ENCODE results near the gene GALNT10. TPM values are rescaled to one million over a fixed set of nuclear protein-coding genes. Genes with fewer than 3 reads are reported as not detected.

GALNT10 gene, protein sequence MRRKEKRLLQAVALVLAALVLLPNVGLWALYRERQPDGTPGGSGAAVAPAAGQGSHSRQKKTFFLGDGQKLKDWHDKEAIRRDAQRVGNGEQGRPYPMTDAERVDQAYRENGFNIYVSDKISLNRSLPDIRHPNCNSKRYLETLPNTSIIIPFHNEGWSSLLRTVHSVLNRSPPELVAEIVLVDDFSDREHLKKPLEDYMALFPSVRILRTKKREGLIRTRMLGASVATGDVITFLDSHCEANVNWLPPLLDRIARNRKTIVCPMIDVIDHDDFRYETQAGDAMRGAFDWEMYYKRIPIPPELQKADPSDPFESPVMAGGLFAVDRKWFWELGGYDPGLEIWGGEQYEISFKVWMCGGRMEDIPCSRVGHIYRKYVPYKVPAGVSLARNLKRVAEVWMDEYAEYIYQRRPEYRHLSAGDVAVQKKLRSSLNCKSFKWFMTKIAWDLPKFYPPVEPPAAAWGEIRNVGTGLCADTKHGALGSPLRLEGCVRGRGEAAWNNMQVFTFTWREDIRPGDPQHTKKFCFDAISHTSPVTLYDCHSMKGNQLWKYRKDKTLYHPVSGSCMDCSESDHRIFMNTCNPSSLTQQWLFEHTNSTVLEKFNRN
- polyA plus RNA-seq (2011; rRNA removed) (161 and 203 TPM in 2 replicates), polyA minus RNA-seq (2011; rRNA and poly(A)+ RNA removed) (195 and 233 TPM in 2 replicates)

DNA sequence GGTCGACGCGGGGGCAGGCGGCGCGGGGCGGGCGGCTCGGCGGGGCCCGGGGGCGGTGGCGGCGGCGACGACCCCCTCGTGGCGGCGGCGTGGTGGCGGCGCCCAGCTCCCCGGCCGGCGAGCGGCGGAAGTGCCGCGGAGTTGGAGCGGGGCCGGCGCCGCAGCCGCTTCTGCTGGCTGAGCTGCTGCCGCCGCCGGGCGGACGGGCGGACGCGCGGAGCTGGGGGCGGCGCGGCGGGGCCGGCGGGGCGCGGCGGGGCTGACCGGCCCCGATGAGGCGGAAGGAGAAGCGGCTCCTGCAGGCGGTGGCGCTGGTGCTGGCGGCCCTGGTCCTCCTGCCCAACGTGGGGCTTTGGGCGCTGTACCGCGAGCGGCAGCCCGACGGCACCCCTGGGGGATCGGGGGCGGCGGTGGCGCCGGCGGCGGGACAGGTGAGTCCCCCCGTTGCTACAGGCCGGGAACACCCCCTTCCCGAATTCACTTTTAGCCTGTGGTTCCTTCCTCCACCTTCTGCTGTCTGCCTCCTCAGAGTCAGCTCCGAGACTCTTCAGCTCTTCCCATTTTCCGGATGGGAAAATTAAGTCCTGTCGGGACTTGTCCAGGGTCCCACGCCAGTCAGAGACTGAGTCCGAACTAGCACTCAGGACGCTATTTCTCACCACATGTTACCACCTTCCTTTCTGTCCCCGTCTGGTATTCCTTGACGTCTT, at the start of gene GALNT10:
Gene GALNT10, plus strand, starts transcription at position 139 of the 710 bp plus-strand sequence. Its CDS starts 134 bp downstream, at position 273.
- peak within 1 kb of the TSS; percentile 81 for H3K4me3 ChIP-seq (ENCODE audit: low read depth, low read length)
- DNase-seq (ENCODE audit: low read depth): no peak
- 0 out of 2 replicates have a peak, but pooled peaks cover 1% of the 10 kb centered on the region for H3K36me3 ChIP-seq (ENCODE audit: control insufficient read depth, insufficient read depth, low read length)
- TF ChIP-seq, protein P1, sequence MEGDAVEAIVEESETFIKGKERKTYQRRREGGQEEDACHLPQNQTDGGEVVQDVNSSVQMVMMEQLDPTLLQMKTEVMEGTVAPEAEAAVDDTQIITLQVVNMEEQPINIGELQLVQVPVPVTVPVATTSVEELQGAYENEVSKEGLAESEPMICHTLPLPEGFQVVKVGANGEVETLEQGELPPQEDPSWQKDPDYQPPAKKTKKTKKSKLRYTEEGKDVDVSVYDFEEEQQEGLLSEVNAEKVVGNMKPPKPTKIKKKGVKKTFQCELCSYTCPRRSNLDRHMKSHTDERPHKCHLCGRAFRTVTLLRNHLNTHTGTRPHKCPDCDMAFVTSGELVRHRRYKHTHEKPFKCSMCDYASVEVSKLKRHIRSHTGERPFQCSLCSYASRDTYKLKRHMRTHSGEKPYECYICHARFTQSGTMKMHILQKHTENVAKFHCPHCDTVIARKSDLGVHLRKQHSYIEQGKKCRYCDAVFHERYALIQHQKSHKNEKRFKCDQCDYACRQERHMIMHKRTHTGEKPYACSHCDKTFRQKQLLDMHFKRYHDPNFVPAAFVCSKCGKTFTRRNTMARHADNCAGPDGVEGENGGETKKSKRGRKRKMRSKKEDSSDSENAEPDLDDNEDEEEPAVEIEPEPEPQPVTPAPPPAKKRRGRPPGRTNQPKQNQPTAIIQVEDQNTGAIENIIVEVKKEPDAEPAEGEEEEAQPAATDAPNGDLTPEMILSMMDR (IDR thresholded peaks at IDR 0.05; ENCODE audit: insufficient read depth, low read depth, low read length): no peak
- CTCF ChIA-PET: interaction anchor here (1.0 to 7.6 kb wide), 11 partner anchors 11 to 231 kb away, joined by 3 to 69 read pairs (median 7); no protein-coding TSS in a partner anchor
- H3K27me3 ChIP-seq (ENCODE audit: control insufficient read depth, insufficient read depth, low read length): no peaks in the 10 kb centered on the region
- POLR2A ChIA-PET: no interaction called here

DNA sequence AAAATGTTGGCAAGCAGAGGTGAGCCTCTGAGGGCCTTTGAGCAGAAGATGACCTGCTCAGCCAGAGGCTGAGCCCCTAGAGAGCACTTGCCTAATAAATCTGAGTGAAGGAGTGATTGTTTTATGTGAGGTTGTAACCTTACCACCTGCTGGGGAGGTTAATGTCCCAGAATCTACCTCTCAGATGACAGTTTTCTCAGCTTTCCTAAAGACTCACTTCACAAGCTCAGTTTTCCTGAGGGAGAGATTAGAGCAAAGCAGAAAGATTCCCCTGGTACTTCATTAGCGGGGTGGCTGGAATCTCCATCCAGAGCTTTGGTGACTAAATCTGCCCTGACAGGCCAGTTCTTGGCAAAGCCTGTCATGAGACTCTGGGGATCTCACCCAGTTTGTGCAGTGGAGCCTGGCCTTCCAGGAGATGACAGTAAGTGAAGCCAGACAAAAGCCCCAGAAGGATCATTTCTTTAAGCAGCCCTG, 48.8 kb upstream of the GALNT10 start:
- H3K36me3 ChIP-seq (ENCODE audit: control insufficient read depth, insufficient read depth, low read length): no peaks in the 10 kb centered on the region
- TF ChIP-seq, protein P1 (IDR thresholded peaks at IDR 0.05; ENCODE audit: insufficient read depth, low read depth, low read length): no peak
- no peak overlapping the region for H3K4me3 ChIP-seq (ENCODE audit: low read depth, low read length)
- no peak for DNase-seq (ENCODE audit: low read depth)
- CTCF ChIA-PET: interaction anchor here (0.9 kb wide), 1 partner anchor 56 kb away, joined by 3 read pairs; no protein-coding TSS in a partner anchor
- POLR2A ChIA-PET: no interaction called here
- peaks cover 4% of the 10 kb centered on the region for H3K27me3 ChIP-seq (ENCODE audit: control insufficient read depth, insufficient read depth, low read length)

DNA sequence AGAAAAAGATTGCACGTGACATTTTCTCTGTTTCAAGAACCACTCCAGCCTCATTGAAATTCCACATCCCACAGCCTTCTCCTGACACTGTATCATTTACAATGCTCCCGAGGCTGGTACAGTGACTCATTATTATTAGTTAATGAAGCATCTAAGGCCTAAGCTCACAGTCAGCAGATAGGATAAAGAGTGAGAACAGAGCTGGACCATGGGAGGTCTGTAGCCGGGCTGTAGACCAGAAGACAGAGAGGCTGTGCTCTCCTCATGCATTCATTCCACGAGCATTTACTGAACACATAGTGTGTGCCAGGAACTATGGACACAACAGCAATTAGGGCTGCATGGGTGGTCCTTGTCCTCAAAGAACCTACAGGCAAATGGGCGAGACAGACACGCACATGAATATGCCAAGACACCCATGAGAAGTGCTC, 47.3 kb upstream of the GALNT10 start:
- ChIA-PET CTCF (no interaction called here), POLR2A (no interaction called here)
- Histone ChIP-seq H3K36me3 (ENCODE audit: control insufficient read depth, insufficient read depth, low read length) (no peaks in the 10 kb centered on the region), H3K27me3 (ENCODE audit: control insufficient read depth, insufficient read depth, low read length) (peaks cover 4% of the 10 kb centered on the region), H3K4me3 (ENCODE audit: low read depth, low read length) (no peak overlapping the region)
- TF ChIP-seq, protein P1 (IDR thresholded peaks at IDR 0.05; ENCODE audit: insufficient read depth, low read depth, low read length): no peak
- DNase-seq (ENCODE audit: low read depth): no peak

DNA sequence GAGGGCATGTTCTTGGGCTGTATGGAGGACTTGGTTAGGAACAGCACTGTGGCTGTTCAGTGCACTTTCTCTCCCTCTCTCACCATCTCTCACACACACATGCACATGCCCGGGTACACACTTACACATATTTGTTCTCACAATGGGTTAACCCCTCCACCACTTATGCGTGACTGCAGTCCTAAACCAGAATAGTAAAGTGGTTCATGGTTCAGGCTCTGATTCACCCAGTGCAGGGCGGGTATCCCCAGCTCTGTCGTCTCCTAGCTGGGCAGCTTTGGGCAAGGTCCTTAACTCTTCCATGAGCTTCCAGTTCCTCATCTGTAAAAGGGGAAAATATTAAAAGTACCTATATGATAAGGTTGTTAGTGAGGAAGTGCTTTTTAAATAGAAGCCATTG, 45.3 kb upstream of the GALNT10 start:
- no peak for DNase-seq (ENCODE audit: low read depth)
- TF ChIP-seq, protein P1 (IDR thresholded peaks at IDR 0.05; ENCODE audit: insufficient read depth, low read depth, low read length): no peak
- POLR2A ChIA-PET: no interaction called here
- CTCF ChIA-PET: interaction anchor here (0.8 to 1.2 kb wide), 2 partner anchors 10 to 12 kb away, joined by 3 to 4 read pairs; no protein-coding TSS in a partner anchor
- Histone ChIP-seq H3K27me3 (ENCODE audit: control insufficient read depth, insufficient read depth, low read length) (peaks cover 4% of the 10 kb centered on the region), H3K36me3 (ENCODE audit: control insufficient read depth, insufficient read depth, low read length) (no peaks in the 10 kb centered on the region), H3K4me3 (ENCODE audit: low read depth, low read length) (no peak overlapping the region)
